ENCODE measurements around the gene MRPL34.

MRPL34 gene

GRCh38 chr19:17347877-17348276 is 42.2 kb downstream of the MRPL34 start:
- H3K36me3 ChIP-seq (ENCODE audit: control insufficient read depth, insufficient read depth, low read length), result no peaks in the 10 kb centered on the region
- no peak overlapping the region for H3K27ac ChIP-seq (ENCODE audit: low read length)
- H3K27me3 ChIP-seq (ENCODE audit: control insufficient read depth, insufficient read depth, low read length), result no peaks in the 10 kb centered on the region
- WGBS (ENCODE audit: insufficient coverage, insufficient read length), result no CpG with 5 or more reads among the region's 2 CpGs
- no peaks in the 10 kb centered on the region for H3K9me3 ChIP-seq (ENCODE audit: control insufficient read depth, insufficient read depth, low read length)
- no peak overlapping the region for H3K4me3 ChIP-seq (ENCODE audit: low read length)
- H3K4me1 ChIP-seq (ENCODE audit: control insufficient read depth, insufficient read depth, low read length), result no peaks in the 10 kb centered on the region
- no peak for DNase-seq (ENCODE audit: low read depth, low spot score)

DNA sequence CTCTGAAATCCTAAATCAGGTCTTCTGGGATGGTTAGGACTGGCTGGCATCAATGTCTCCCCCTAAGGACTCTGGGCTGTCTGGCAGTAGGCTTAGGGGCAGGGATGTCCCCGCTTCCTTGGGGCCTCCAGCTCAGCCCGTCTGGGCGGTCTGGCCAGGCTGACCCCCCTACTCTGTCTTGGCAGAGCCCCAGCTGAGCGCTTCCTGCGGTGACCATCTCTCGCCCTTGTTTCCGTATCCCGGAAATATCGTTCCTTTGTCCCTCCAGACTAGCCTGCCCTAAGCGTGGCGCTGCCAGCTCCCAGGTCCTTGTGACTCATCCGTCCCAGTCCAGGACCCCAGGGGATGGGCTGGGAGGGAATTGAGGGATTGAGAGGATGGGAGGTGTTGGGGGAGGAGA is 43.0 kb downstream of the MRPL34 start:
- Histone ChIP-seq H3K27me3 (ENCODE audit: control insufficient read depth, insufficient read depth, low read length) (no peaks in the 10 kb centered on the region), H3K9me3 (ENCODE audit: control insufficient read depth, insufficient read depth, low read length) (no peaks in the 10 kb centered on the region), H3K36me3 (ENCODE audit: control insufficient read depth, insufficient read depth, low read length) (no peaks in the 10 kb centered on the region), H3K4me1 (ENCODE audit: control insufficient read depth, insufficient read depth, low read length) (peaks cover 2% of the 10 kb centered on the region; the same call in 1 of the 2 replicates), H3K27ac (ENCODE audit: low read length) (no peak overlapping the region), H3K4me3 (ENCODE audit: low read length) (no peak overlapping the region)
- WGBS (ENCODE audit: insufficient coverage, insufficient read length), result no CpG with 5 or more reads among the region's 12 CpGs
- DNase-seq (ENCODE audit: low read depth, low spot score), result no peak

GRCh38 chr19:17351815-17352435 is 46.3 kb downstream of the MRPL34 start:
- Histone ChIP-seq H3K27me3 (ENCODE audit: control insufficient read depth, insufficient read depth, low read length) (no peaks in the 10 kb centered on the region), H3K27ac (ENCODE audit: low read length) (no peak overlapping the region), H3K4me1 (ENCODE audit: control insufficient read depth, insufficient read depth, low read length) (peaks cover 2% of the 10 kb centered on the region; the same call in 1 of the 2 replicates), H3K36me3 (ENCODE audit: control insufficient read depth, insufficient read depth, low read length) (no peaks in the 10 kb centered on the region), H3K4me3 (ENCODE audit: low read length) (no peak overlapping the region), H3K9me3 (ENCODE audit: control insufficient read depth, insufficient read depth, low read length) (no peaks in the 10 kb centered on the region)
- DNase-seq (ENCODE audit: low read depth, low spot score), result no peak
- WGBS (ENCODE audit: insufficient coverage, insufficient read length), result no CpG with 5 or more reads among the region's 45 CpGs

GRCh38 chr19:17352608-17353280 is 47.1 kb downstream of the MRPL34 start:
- Histone ChIP-seq H3K4me1 (ENCODE audit: control insufficient read depth, insufficient read depth, low read length) (peaks cover 2% of the 10 kb centered on the region; the same call in 1 of the 2 replicates), H3K27ac (ENCODE audit: low read length) (no peak overlapping the region), H3K36me3 (ENCODE audit: control insufficient read depth, insufficient read depth, low read length) (no peaks in the 10 kb centered on the region), H3K4me3 (ENCODE audit: low read length) (no peak overlapping the region), H3K27me3 (ENCODE audit: control insufficient read depth, insufficient read depth, low read length) (no peaks in the 10 kb centered on the region), H3K9me3 (ENCODE audit: control insufficient read depth, insufficient read depth, low read length) (no peaks in the 10 kb centered on the region)
- no CpG with 5 or more reads among the region's 14 CpGs for WGBS (ENCODE audit: insufficient coverage, insufficient read length)
- no peak for DNase-seq (ENCODE audit: low read depth, low spot score)

DNA sequence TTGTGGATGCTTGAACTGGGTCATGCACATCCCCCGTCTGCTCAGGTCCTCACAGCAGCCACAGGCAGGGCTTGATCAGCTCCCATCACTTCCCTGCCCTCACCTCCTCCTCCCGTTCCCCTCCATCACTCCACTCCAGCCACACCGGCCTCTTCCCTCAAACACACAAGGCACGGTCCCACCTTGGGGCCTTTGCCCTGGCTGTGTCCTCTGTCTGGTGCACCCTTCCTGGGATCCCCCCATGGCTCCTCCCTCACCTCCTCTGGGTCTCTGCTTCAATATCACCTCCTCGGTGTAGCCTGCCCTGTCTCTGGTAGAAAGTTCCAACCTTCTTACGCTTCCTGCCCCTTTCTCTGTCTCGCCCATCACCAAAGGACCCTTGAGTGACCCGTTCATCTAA is 47.7 kb downstream of the MRPL34 start:
- Histone ChIP-seq H3K27me3 (ENCODE audit: control insufficient read depth, insufficient read depth, low read length) (no peaks in the 10 kb centered on the region), H3K9me3 (ENCODE audit: control insufficient read depth, insufficient read depth, low read length) (no peaks in the 10 kb centered on the region), H3K36me3 (ENCODE audit: control insufficient read depth, insufficient read depth, low read length) (no peaks in the 10 kb centered on the region), H3K4me3 (ENCODE audit: low read length) (no peak overlapping the region), H3K27ac (ENCODE audit: low read length) (no peak overlapping the region), H3K4me1 (ENCODE audit: control insufficient read depth, insufficient read depth, low read length) (peaks cover 2% of the 10 kb centered on the region; the same call in 1 of the 2 replicates)
- no peak for DNase-seq (ENCODE audit: low read depth, low spot score)
- no CpG with 5 or more reads among the region's 8 CpGs for WGBS (ENCODE audit: insufficient coverage, insufficient read length)
